Measurements from ENCODE around the gene ITGB6. TPM values are rescaled to one million over a fixed set of nuclear protein-coding genes. Genes with fewer than 3 reads are reported as not detected.

The ITGB6 gene
- total and polyA plus RNA-seq, 2 of the 8 experiments (the other 6 are each of a cell fraction or from before 2014, with no cell fraction given), result not detected

DNA sequence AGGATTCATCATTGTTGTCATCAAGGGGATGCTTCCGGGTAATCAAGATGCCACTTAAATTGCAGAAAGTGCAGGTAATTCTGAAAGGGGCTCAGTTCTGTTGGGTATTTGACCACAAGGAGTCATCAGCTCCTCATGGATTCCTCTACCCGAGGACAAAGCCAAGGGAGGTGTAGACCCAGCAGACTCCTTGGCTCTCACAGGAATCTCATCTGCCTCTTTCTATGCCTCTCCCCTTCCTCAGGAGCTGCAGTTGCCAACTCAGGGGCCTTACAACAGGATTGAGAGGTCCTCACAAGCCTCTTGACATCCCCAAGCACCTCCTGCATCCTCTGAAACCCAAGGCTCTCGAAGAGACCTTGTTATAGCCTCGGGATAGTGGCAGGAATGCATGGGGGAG, 44.0 kb downstream of the ITGB6 start (continued):
- TF ChIP-seq CHD7 (IDR thresholded peaks at IDR 0.05; ENCODE audit: insufficient replicate concordance, low read length) (no peak), RAD21 (IDR thresholded peaks at IDR 0.05 in 1 of 2, conservative IDR thresholded peaks at IDR 0.05 in 1 of 2; ENCODE audit: low read depth in 2 of 2, low read length in 2 of 2) (peak; percentile 65 to 73), CTCF (IDR thresholded peaks at IDR 0.05; ENCODE audit: control extremely low read depth in 1 of 3, insufficient read depth in 1 of 3, low read depth in 1 of 3, low read length in 3 of 3) (peak in 2 of 3 experiments; percentile 37 to 40; a peak in 3 of 4 replicates), JUN (IDR thresholded peaks at IDR 0.05; ENCODE audit: low read depth, low read length) (no peak)

All from H1 (cell line).